K562 (cell line): ENCODE measurements around the gene CDC6. TPM values are rescaled to one million over a fixed set of nuclear protein-coding genes. Genes with fewer than 3 reads are reported as not detected.
A peak's percentile ranks its signal among the peaks of the same experiment; 100 is the strongest.

Source experiments
- ATAC-seq: fragments of 200-7000 bp; cut with Tn5 transposase; 3 replicates; pipeline ENCODE4 v1.9.1; 2020; ENCODE audit warnings: moderate library complexity
- BruUV-seq: library from RNA; stranded (reverse); fragments of 400-500 nt; replicated peaks from 2 replicates; lab custom pipeline; 2021; lab: Mats Ljungman, UMichigan
- CTCF ChIA-PET: fragments of 300-600 bp; formaldehyde crosslinking; extraction: SDS; loops from one replicate; lab custom pipeline; 2021; ENCODE audit warnings: low intra/inter-chr PET ratio; lab: Yijun Ruan, JAX
- POLR2A ChIA-PET: fragments of 300-600, 350-650 bp; sonication (Branson Sonifier 250); formaldehyde crosslinking; extraction: SDS; loops from one replicate; lab custom pipeline; 2021; ENCODE audit warnings: antibody characterized with exemption, inconsistent platforms; lab: Yijun Ruan, JAX
- DNase-seq, 4 experiments: peaks; one replicate each; pipeline versions ENCODE4 v3.0.0 to v3.0.0-alpha.2; 2011 to 2018; ENCODE audit warnings: low spot score in 3 of 4, mixed read lengths in 3 of 4; ENCODE audit errors: extremely low read depth in 1 of 4
- FAIRE-seq: peaks from 2 replicates; lab custom pipeline; 2011; peaks lifted over from hg19 to GRCh38; lab: Jason Lieb, UNC
- H2AFZ ChIP-seq: 2 replicates; pipeline ENCODE4 v1.6.0; 2011; ENCODE audit warnings: low read depth, low read length, control low read depth, inconsistent platforms
- H3K27ac ChIP-seq: fragments of 200-600 bp; 3 replicates; pipeline ENCODE4 v1.8.0; 2011; ENCODE audit warnings: low read depth, mild to moderate bottlenecking, control low read depth, inconsistent platforms, low read length, moderate library complexity, mixed read lengths; ENCODE audit errors: extremely low read depth
- H3K27me3 ChIP-seq, 2 experiments: fragments of 300-600 bp in 1 of 2; 2 replicates in 1 of 2; 3 replicates in 1 of 2; pipeline versions ENCODE4 v1.6.0 to v1.8.0; 2011; ENCODE audit warnings: inconsistent platforms in 2 of 2, low read length in 2 of 2, mild to moderate bottlenecking in 1 of 2, mixed read lengths in 1 of 2, moderate library complexity in 1 of 2; ENCODE audit not compliant: control insufficient read depth in 2 of 2, insufficient read depth in 2 of 2
- H3K36me3 ChIP-seq: fragments of 300-600 bp; 3 replicates; pipeline ENCODE4 v1.8.0; 2011; ENCODE audit warnings: mild to moderate bottlenecking, low read length, inconsistent platforms; ENCODE audit not compliant: control insufficient read depth, insufficient read depth
- H3K4me1 ChIP-seq, 2 experiments: fragments of 200-600 bp in 1 of 2; replicated peaks in 1 of 2; 2 replicates in 1 of 2; 3 replicates in 1 of 2; pipeline versions ENCODE4 v1.5.1 to v1.8.0; 2011; ENCODE audit warnings: inconsistent platforms in 2 of 2, low read length in 2 of 2, mild to moderate bottlenecking in 1 of 2, mixed read lengths in 1 of 2, moderate library complexity in 1 of 2; ENCODE audit not compliant: control insufficient read depth in 2 of 2, insufficient read depth in 2 of 2
- H3K4me2 ChIP-seq: 2 replicates; pipeline ENCODE4 v1.6.1; 2011; ENCODE audit warnings: low read length, control low read depth, inconsistent platforms, mixed read lengths; ENCODE audit not compliant: insufficient read depth
- H3K4me3 ChIP-seq: fragments of 200-600 bp; sonication (generic), shearing (Covaris generic); 2 replicates; pipeline ENCODE4 v1.5.1; 2016; ENCODE audit warnings: control low read depth, inconsistent platforms
- H3K79me2 ChIP-seq: fragments of 200-600 bp; 3 replicates; pipeline ENCODE4 v1.8.0; 2011; ENCODE audit warnings: low read length, inconsistent platforms; ENCODE audit not compliant: control insufficient read depth, insufficient read depth
- H3K9ac ChIP-seq, 2 experiments: 2 replicates each; pipeline versions ENCODE4 v1.6.0 to v1.6.1; 2011; ENCODE audit warnings: low read depth in 2 of 2, low read length in 2 of 2, control low read depth in 1 of 2, inconsistent platforms in 1 of 2, mild to moderate bottlenecking in 1 of 2, mixed read lengths in 1 of 2; ENCODE audit not compliant: insufficient read depth in 1 of 2
- H3K9me1 ChIP-seq: one replicate; pipeline ENCODE4 v1.6.0; 2011; ENCODE audit warnings: inconsistent platforms, mild to moderate bottlenecking, low read length, moderate library complexity; ENCODE audit not compliant: control insufficient read depth, insufficient read depth
- H3K9me3 ChIP-seq: replicated peaks from 2 replicates; pipeline ENCODE4 v1.5.1; 2011; ENCODE audit warnings: low read depth, low read length, inconsistent platforms; ENCODE audit not compliant: control insufficient read depth, insufficient read depth
- H4K20me1 ChIP-seq: replicated peaks from 2 replicates; pipeline ENCODE4 v1.6.1; 2011; ENCODE audit warnings: low read length, inconsistent platforms, mixed read lengths; ENCODE audit not compliant: control insufficient read depth, insufficient read depth
- CUX1 ChIP-seq: fragments of 200-800 bp; sonication (Bioruptor generic); IDR thresholded peaks from 2 replicates; pipeline ENCODE4 v1.6.1; 2016; ENCODE audit warnings: missing genetic modification characterization, missing compliant biosample characterization
- HMG20B ChIP-seq: fragments of 250-450 bp; sonication (Bioruptor Pico); IDR thresholded peaks from 2 replicates; pipeline ENCODE4 v1.5.0; 2021; ENCODE audit warnings: mild to moderate bottlenecking
- TCF15 ChIP-seq: fragments of 250-450 bp; sonication (Bioruptor Pico); IDR thresholded peaks from 2 replicates; pipeline ENCODE4 v1.8.0; 2022; ENCODE audit warnings: moderate library complexity, mild to moderate bottlenecking, inconsistent platforms
- ZBTB33 ChIP-seq: sonication (generic); formaldehyde crosslinking; IDR thresholded peaks from 2 replicates; pipeline ENCODE4 v1.8.1; 2023; ENCODE audit warnings: mild to moderate bottlenecking, missing genetic modification reagents
- WGBS: fragments of 100-300 bp; shearing (Covaris generic); methylation state at CpG from one replicate; pipeline ENCODE4 v1.1.6; 2016; ENCODE audit warnings: low coverage, mixed read lengths; ENCODE audit not compliant: insufficient coverage; ENCODE audit errors: missing lambda C conversion rate; 5-methylcytosine and 5-hydroxymethylcytosine counted together
- in situ Hi-C: fragments of 300-500 bp; cut with MboI; formaldehyde crosslinking; loops from 4 replicates; pipeline ENCODE4 v1.15.0; 2018; ENCODE audit warnings: inconsistent platforms, mixed read lengths
- intact Hi-C: fragments of 100-400 bp; cut with micrococcal nuclease; formaldehyde crosslinking; loops from 2 replicates; pipeline ENCODE4 v1.14.2; 2022
- polyA plus RNA-seq, 8 experiments: library from polyadenylated mRNA; depleted of rRNA in 4 of 8; stranded (reverse) in 5 of 8; unstranded in 3 of 8; fragments of >200 nt; fragmentation: Nextera tagmentation in 2 of 8; fragmentation: Illumina TruSeq in 1 of 8; extraction: Ambion mirVana in 2 of 8; extraction: Trizol in 1 of 8; gene quantifications; 2 replicates each; pipeline versions ENCODE4 v1.2.1 to v1.2.3, GENCODE V29; 2011 to 2014; ENCODE audit warnings: inconsistent platforms in 1 of 8, missing spikeins in 1 of 8
- total RNA-seq, 7 experiments: library from RNA; depleted of rRNA in 6 of 7; stranded (reverse); fragments of >200 nt in 6 of 7; fragmentation: Illumina TruSeq in 2 of 7; extraction: Trizol in 2 of 7; gene quantifications; 2 replicates each; pipeline versions ENCODE4 v1.2.1 to v1.2.3, GENCODE V29; 2011 to 2021; ENCODE audit warnings: low replicate concordance in 1 of 7
- TF ChIP-seq, protein P1 (sequence below): fragments of 450-650 bp; formaldehyde crosslinking; IDR thresholded peaks from 2 replicates; pipeline ENCODE4 v1.4.0; 2022; ENCODE audit warnings: missing genetic modification characterization
- TF ChIP-seq, protein P2 (sequence below): fragments of 250-450 bp; sonication (Bioruptor Pico); IDR thresholded peaks from 2 replicates; pipeline ENCODE4 v1.4.0; 2020; ENCODE audit warnings: mild to moderate bottlenecking
- TF ChIP-seq, protein P3 (sequence below): sonication (generic); formaldehyde crosslinking; IDR thresholded peaks from 2 replicates; pipeline ENCODE4 v1.8.0; 2022; ENCODE audit warnings: missing genetic modification reagents, mild to moderate bottlenecking, moderate library complexity, borderline replicate concordance

CDC6 gene
- total and polyA plus RNA-seq, 9 of the 15 experiments (the other 6 are each of a cell fraction or from before 2014, with no cell fraction given), result 29.6 to 141 (median 106) TPM

GRCh38 chr17:40322358-40323315 lies 35.0 kb downstream of the CDC6 start:
- no TSS peak for BruUV-seq
- WGBS, result 23% methylated on average over 19 of the region's 19 CpGs
- TF ChIP-seq, protein P1, sequence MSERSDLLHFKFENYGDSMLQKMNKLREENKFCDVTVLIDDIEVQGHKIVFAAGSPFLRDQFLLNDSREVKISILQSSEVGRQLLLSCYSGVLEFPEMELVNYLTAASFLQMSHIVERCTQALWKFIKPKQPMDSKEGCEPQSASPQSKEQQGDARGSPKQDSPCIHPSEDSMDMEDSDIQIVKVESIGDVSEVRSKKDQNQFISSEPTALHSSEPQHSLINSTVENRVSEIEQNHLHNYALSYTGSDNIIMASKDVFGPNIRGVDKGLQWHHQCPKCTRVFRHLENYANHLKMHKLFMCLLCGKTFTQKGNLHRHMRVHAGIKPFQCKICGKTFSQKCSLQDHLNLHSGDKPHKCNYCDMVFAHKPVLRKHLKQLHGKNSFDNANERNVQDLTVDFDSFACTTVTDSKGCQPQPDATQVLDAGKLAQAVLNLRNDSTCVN (CRISPR knock-in tag), result no peak
- TF ChIP-seq CUX1 (CRISPR knock-in tag), result no peak
- TF ChIP-seq, protein P2, sequence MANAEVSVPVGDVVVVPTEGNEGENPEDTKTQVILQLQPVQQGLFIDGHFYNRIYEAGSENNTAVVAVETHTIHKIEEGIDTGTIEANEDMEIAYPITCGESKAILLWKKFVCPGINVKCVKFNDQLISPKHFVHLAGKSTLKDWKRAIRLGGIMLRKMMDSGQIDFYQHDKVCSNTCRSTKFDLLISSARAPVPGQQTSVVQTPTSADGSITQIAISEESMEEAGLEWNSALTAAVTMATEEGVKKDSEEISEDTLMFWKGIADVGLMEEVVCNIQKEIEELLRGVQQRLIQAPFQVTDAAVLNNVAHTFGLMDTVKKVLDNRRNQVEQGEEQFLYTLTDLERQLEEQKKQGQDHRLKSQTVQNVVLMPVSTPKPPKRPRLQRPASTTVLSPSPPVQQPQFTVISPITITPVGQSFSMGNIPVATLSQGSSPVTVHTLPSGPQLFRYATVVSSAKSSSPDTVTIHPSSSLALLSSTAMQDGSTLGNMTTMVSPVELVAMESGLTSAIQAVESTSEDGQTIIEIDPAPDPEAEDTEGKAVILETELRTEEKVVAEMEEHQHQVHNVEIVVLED (CRISPR knock-in tag), result no peak
- TF ChIP-seq ZBTB33, result no peak
- no peak for TF ChIP-seq HMG20B (CRISPR knock-in tag)
- TF ChIP-seq, protein P3, sequence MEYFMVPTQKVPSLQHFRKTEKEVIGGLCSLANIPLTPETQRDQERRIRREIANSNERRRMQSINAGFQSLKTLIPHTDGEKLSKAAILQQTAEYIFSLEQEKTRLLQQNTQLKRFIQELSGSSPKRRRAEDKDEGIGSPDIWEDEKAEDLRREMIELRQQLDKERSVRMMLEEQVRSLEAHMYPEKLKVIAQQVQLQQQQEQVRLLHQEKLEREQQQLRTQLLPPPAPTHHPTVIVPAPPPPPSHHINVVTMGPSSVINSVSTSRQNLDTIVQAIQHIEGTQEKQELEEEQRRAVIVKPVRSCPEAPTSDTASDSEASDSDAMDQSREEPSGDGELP (CRISPR knock-in tag), result peak; percentile 65; the same call in 1 of the 2 replicates
- TF ChIP-seq TCF15 (CRISPR knock-in tag), result no peak

More at GRCh38 chr17:40322358-40323315, 35.0 kb downstream of the CDC6 start:
- Histone ChIP-seq H3K4me2 (peak overlapping the region; percentile 89), H3K9ac (peak overlapping the region; percentile 65 to 94), H4K20me1 (peaks cover 9% of the 10 kb centered on the region), H3K4me3 (peak overlapping the region; percentile 34), H3K79me2 (peaks cover 90% of the 10 kb centered on the region), H3K9me1 (peaks cover 6% of the 10 kb centered on the region), H2AFZ (peak overlapping the region; percentile 92), H3K9me3 (no peaks in the 10 kb centered on the region), H3K27ac (peak overlapping the region; percentile 87), H3K4me1 (peaks cover 41 to 76% of the 10 kb centered on the region in 2 experiments), H3K36me3 (no peaks in the 10 kb centered on the region), H3K27me3 (no peaks in the 10 kb centered on the region)
- peak; percentile 72 to 81 (median 80) for DNase-seq
- ChIA-PET CTCF (no interaction called here), POLR2A (interaction anchor here (0.6 to 1.5 kb wide), 5 partner anchors 10 to 671 kb away, joined by 3 to 10 read pairs (median 3); partner anchors contain the start of gene WIPF2)
- in situ Hi-C loops, result no loop called here
- ATAC-seq, result peak; percentile 19
- intact Hi-C loops, result no loop called here
- FAIRE-seq, result peak; percentile 87
